GM12865 (cell line): ENCODE results near the gene MATK.
"Not testable (repeated sequence)": the region's sequence is repeated elsewhere in the genome, so short reads cannot be mapped to it uniquely, and the experiment has no call there.

Experiments
- DNase-seq: peaks from one replicate; pipeline ENCODE4 v3.0.0; 2010; ENCODE audit warnings: low read depth
- H3K4me3 ChIP-seq: 2 replicates; pipeline ENCODE4 v1.5.1; 2011; ENCODE audit warnings: mild to moderate bottlenecking, low read depth, low read length, control low read depth
- TF ChIP-seq, protein P1 (sequence below): IDR thresholded peaks from 2 replicates; pipeline ENCODE4 v1.5.1; 2011; ENCODE audit warnings: low read length, control low read depth, low read depth, inconsistent platforms; ENCODE audit not compliant: insufficient read depth; ENCODE audit errors: missing control alignments

Gene MATK

GRCh38 chr19:3821857-3822364 is 35.7 kb upstream of the MATK start:
- peak; percentile 76 for DNase-seq
- no peak overlapping the region for H3K4me3 ChIP-seq
- TF ChIP-seq, protein P1, sequence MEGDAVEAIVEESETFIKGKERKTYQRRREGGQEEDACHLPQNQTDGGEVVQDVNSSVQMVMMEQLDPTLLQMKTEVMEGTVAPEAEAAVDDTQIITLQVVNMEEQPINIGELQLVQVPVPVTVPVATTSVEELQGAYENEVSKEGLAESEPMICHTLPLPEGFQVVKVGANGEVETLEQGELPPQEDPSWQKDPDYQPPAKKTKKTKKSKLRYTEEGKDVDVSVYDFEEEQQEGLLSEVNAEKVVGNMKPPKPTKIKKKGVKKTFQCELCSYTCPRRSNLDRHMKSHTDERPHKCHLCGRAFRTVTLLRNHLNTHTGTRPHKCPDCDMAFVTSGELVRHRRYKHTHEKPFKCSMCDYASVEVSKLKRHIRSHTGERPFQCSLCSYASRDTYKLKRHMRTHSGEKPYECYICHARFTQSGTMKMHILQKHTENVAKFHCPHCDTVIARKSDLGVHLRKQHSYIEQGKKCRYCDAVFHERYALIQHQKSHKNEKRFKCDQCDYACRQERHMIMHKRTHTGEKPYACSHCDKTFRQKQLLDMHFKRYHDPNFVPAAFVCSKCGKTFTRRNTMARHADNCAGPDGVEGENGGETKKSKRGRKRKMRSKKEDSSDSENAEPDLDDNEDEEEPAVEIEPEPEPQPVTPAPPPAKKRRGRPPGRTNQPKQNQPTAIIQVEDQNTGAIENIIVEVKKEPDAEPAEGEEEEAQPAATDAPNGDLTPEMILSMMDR, result peak; percentile 96

GRCh38 chr19:3821156-3821555 is 35.0 kb upstream of the MATK start:
- no peak overlapping the region for H3K4me3 ChIP-seq
- TF ChIP-seq, protein P1, result no peak
- DNase-seq, result no peak

DNA sequence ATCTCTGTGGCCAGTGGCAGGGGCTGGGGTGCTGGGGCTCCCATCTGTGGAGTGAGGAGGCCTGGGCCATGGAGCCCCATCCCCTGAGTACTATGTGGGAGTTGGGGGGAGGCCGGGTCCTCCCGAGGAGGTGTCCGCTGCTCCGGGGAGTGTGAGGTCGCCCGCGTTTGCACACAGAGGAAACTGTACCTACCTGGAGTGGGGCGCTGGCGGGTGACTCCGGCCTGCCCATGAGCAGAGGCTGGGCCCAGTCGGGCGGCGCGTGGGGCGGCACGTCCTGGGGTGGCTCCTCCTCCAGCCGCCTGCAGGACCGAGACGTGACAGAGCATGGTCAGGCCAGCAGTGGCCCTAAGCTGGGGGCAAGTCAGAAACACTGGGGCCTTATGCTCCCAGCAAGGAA is 33.8 kb upstream of the MATK start:
- TF ChIP-seq, protein P1, result no peak
- no peak for DNase-seq
- no peak overlapping the region for H3K4me3 ChIP-seq

DNA sequence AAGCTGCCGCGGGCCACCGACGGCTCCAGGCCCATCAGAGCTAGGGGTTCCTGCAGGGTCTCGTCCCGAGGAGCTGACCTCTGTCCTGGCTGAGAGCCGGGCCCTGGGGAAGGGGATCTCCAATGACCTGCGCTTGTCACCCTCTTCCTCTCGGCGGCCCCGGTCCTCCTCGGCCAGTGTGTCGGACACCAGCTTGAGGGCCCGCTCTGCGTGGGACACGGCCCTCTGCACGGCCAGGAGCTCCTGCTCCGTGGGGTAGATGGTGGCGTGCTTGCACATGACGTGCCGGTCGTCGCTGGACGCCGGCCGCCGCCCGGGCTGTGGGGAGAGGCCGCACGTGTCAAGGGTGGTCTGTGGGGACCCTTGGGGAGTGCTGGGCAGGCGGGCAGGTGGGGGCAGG is 32.7 kb upstream of the MATK start:
- DNase-seq, result no peak
- H3K4me3 ChIP-seq, result no peak overlapping the region
- TF ChIP-seq, protein P1, result no peak

DNA sequence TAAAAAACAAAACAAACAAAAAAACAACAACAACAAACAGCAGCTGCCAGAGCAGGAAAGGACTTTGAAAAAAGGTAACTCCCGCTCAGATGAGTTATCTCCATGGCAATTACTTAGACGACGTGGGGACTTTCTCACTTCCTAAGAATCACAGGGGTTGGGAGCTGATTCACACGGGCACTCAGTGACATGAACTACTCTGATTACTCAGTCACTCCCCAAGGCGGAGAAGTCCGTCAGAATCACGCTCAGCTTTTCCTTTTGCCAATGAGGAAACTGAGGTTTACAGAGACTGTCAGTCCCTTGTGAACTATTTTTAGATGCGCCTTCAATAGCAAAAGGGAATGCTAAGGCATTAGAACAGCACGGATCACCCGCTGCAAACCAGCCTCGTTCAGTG is 32.3 kb upstream of the MATK start:
- H3K4me3 ChIP-seq, result no peak overlapping the region
- no peak for DNase-seq
- TF ChIP-seq, protein P1, result no peak

DNA sequence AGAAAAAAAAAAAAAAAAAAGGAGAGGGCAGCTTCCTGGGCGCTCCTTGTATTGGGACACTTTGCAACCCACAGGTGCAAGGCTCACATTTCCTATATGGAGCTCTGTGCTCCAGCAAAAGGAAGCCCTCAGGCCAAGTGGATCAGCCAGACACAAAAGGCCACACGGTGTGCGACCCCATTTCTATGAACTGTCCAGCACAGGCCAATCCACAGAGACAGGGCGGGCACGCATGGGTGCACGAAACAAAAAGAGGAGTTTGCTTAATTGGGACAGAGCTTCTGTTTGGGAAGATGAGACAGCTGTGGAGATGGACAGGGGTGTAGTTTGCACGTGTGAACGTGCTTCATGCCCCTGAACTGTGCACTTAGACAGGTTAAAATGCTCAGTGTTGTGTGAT is 31.6 kb upstream of the MATK start:
- no peak for DNase-seq
- H3K4me3 ChIP-seq, result no peak overlapping the region
- TF ChIP-seq, protein P1, result no peak

- no peak for DNase-seq
- TF ChIP-seq, protein P1, result no peak
- no peak overlapping the region for H3K4me3 ChIP-seq
These were observed 30.5 kb upstream of the MATK start for GRCh38 chr19:3816566-3817218.

DNA sequence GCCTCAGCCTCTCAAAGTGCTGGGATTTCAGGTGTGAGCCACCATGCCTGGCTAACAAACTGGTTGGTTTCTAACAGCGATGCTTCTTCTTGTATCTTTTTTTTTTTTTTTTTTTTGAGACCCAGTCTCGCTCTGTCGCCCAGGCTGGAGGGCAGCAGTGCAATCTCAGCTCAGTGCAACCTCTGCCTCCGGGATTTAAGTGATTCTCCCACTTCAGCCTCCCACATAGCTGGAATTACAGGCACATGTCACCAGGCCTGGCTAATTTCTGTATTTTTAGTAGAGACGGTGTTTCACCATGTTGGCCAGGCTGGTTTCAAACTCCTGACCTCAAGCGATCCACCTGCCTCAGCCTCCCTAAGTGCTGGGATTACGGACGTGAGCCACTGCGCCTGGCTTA is 30.0 kb upstream of the MATK start:
- not testable (repeated sequence) for H3K4me3 ChIP-seq, DNase-seq
